Measurements from ENCODE around the gene HDC.

Gene HDC

DNA sequence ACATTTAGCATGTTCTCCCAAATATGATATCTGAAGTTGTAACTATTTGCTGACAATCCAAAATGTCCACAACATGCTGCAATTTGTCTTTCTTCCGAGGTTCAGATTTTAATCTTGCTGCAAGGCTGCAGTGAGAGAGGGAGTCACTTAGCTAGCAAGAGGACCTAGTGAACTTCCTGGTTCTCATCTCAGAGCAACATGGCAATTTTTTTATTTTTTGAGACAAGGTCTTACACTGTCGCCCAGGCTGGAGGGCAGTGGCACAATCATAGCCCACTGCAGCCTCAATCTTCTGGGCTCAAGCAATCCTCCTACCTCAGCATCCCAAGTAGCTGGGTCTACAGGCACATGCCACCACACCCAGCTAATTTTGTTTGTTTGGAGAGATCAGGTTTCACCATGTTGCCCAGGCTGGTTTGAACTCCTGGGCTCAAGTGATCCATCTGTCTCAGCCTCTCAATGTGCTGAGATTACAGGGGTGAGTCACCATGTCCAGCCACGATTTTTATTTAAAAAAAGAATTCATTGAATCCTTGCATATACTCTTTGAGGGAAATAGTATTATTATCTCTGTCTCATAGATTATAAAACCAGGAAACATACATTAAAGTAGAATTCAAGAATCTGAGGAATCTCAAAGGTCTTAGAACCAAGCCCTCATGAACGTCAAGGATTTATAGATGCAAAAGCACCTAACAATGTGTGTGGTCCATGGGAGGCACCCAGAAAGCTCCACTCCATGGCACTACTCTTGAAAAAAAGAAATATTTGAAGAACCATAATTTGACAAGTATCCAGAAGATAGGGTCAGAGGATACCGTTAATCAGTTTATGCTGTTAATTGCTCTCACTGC, 9.1 kb downstream of the HDC start:
- no peak for DNase-seq (ENCODE audit: low read depth in 3 of 3, low spot score in 1 of 3)

DNA sequence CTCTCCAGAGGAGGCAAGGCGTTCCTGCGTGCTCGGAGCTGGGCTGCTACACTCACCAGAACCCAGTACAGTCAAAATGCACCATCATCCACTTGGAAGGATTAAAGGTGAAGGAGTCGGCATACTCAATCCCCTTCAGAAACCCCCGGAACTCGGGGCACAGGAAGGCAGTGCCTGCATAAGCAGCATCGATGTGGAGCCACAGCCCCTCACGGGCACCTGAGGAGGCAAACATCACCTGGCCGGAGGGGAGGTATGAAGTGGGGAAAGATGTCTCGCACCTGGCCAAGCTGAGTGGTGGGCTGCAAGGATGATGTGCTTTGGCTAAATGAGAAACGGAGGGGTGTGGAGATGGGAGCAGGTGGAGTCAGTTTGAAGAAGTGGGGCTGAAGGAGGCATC, 13.0 kb downstream of the HDC start:
- DNase-seq (ENCODE audit: low read depth in 3 of 3, low spot score in 1 of 3) = no peak

DNA sequence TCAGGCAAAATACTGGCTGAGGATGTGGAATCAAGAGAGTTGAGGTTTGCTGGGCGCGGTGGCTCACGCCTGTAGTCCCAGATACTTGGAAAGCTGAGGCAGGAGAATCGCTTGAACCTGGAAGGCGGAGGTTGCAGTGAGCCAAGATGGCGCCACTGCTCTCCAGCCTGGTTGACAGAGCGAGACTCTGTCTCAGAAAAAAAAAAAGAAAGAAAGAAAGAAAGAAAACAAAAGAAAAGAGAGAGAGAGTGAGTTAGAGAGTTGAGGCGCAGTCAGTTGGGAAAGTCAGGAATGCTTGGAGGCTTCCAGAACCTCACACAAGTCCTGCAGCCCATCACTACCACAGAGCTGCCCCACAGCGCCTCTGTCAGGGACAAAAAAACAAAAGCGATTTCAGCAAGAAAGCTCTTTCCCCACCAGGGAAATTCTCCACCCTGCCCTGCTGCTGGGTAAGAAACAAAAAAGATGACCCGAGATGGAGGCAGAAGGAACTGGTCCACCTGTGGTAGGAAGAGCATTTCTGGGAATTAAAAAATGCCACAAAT, 13.8 kb downstream of the HDC start:
- DNase-seq (ENCODE audit: low read depth in 3 of 3, low spot score in 1 of 3) = no peak

DNA sequence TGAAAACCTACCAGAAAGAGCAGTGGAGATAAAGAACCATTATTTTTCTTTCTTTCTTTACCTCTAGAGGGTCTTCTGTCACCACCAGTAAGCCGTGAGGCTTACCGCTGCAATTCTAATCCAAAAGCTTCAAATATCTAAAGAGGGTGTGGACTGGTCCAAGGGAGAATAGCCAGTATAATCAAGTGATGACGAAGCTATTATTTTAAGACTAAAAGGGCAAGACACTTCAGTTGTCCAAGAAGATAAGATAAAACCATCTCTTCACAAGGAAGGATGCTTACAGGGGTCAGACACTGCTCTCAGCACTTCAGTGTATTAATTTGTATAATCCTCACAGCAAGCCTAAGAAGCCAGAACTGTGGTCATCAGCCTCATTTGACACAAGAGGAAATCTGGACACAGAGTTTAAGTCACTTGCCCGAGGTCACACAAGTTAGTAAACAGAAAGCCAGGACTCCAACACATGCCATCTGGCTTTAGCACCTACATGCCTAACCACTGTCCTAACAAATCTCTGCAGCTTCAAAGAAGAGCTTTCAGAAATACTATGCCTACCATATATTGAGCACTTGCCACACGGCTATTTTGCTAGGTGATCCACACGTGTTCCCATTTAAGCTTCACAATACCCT, 14.6 kb downstream of the HDC start:
- no peak for DNase-seq (ENCODE audit: low read depth in 3 of 3, low spot score in 1 of 3)

DNA sequence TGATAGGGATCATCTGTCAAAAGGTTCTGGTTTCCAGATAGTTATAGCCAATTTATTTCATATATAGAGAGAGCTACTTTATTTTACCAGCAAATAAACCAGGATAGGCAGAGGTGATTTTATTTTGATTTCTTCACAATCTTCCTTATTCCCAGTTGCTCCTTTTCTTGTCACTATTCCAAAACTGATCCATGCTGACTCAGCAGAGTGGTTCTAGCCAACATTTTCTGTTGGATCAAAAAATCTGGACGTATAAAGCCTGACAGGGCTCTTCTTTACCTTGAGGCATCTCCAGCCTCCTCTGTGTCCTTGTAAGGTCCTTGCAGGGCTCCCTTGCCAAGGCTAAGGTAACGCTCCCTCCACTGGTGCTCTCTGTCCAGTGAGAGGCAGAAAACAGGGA, 15.8 kb downstream of the HDC start:
- no peak for DNase-seq (ENCODE audit: low read depth in 3 of 3, low spot score in 1 of 3)

DNA sequence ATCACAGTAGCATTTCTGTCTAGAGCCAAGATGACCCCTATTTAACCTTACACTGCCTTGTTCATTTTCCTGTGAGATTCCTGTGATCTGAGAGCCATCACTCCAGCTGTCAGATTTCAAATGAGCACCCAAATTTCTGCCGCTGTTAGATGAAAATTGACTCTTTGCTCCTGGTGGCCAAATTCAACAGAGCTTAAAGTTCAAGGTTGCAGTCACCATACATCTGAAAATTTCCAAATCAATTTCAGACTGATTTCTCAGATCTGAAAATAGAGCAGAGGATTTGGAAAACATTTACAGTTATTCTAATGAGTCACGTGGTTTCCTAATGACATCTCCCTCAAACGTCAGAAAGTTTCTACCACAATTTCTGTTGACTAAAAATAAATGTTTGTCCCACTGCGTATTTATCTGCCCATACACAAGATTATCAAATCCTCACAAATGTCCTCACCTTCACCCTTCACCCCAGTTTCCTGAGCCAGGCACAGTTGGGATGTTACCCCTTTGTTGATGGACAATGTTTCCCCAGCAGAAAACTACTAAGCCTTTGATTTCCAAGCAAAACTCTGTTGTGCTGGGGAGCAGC, 16.4 kb downstream of the HDC start:
- no peak for DNase-seq (ENCODE audit: low read depth in 3 of 3, low spot score in 1 of 3)

DNA sequence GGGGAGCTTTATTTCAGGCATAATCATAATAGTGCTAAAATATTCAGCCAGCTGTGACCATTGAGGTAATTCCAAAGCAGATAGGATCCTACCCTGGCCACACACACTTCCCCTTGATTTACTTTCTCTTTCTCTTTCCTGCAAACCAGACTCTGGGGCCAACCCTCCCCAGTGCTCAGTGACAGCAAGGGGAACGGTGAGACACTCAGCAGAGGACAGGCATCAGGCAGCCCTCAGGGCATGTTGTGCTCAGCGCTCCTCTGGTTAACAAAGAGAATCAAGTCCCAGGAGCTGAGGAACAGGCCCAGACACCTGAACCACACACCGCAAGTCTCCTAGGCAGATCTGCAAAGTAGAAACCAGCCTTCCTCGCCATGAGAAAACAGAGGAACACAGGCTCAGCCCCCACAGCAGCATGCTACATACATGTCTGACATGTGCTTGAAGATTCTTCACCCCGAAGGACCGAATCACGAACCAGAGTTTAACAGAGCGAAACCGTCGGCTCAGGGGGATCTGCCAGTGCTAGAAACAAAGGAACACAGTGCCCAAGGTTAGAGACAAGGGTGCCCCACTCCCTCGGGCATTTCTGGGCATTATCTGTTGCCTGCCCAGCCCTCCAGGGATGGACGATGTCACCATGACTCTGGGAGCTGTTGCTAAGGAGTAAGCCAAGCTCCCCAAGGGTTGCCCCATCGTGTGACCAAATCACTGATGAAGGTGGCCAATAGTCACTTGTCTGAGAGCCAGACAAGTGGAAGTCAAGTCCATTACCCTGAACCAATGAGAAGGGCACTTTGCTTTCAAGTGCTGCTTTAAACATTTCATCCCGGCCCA, 17.5 kb downstream of the HDC start:
- peak in 1 of 3 donors; percentile 11 for DNase-seq (ENCODE audit: low read depth in 3 of 3, low spot score in 1 of 3)

DNA sequence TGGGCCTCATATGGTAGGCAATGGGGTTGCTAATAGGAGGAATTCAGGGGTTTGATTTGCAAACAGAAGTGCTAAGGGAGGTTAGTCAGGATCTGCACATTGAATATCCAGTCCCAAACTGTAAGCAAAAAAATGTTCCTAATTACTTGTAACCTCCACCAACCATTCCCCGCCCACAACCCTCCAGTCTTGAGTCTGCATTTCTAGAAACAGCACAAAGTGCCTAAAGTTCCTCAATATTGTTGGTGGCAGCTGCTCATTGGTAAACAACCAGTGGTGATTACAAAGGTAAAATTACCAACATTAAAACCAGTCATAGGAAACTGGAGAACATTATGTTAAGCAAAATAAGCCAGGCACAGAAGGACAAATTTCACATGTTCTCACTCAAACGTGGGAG, 18.9 kb downstream of the HDC start:
- no peak for DNase-seq (ENCODE audit: low read depth in 3 of 3, low spot score in 1 of 3)

DNA sequence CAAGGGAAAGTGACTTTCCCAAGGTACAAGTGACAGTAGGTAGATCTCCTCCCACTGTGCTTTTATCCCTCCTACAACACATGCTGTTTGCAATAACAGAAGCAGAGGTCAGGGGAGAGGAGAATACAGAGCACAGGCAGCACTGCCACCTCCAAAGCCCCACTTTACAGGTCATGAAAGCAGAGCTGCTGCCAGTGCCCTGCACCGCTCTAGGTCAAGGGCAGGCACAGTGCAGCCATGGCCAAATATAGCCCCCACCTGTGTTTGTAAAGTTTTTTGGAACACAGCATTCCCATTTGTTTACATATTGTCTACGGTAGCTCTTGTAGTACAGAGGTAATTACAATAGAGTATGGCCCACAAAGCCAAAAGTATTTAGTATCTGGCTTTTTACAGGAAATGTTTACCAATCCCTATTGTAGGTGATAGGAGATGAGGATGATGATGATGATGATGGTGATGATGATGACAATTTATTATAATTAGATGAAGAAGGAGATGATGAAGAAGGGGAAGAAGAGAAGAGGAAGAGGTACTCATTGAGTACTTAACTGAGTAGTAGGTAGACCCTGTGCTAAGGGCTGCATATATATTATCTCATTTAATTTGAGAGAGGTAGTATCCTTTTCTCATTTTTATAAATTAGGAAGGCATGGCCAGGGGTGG, 20.4 kb downstream of the HDC start:
- no peak for DNase-seq (ENCODE audit: low read depth in 3 of 3, low spot score in 1 of 3)

DNA sequence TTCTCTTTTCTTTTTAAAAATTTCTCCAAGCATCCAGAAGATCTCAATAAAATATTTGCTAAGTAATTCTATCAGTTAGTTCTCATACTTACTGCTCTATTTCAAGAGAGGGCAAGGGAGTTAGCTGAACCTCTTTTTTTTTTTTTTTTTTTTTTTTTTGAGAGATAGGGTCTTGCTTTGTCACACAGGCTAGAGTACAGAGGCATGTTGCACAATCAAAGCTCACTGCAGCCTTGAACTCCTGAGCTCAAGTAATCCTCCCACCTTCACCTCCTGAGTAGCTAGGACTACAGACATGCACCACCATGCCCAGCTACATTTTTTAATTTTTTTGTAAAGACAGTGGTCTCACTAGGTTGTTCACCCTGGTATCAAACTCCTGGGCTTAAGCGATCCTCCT, 21.4 kb downstream of the HDC start:
- no peak for DNase-seq (ENCODE audit: low read depth in 3 of 3, low spot score in 1 of 3)

DNA sequence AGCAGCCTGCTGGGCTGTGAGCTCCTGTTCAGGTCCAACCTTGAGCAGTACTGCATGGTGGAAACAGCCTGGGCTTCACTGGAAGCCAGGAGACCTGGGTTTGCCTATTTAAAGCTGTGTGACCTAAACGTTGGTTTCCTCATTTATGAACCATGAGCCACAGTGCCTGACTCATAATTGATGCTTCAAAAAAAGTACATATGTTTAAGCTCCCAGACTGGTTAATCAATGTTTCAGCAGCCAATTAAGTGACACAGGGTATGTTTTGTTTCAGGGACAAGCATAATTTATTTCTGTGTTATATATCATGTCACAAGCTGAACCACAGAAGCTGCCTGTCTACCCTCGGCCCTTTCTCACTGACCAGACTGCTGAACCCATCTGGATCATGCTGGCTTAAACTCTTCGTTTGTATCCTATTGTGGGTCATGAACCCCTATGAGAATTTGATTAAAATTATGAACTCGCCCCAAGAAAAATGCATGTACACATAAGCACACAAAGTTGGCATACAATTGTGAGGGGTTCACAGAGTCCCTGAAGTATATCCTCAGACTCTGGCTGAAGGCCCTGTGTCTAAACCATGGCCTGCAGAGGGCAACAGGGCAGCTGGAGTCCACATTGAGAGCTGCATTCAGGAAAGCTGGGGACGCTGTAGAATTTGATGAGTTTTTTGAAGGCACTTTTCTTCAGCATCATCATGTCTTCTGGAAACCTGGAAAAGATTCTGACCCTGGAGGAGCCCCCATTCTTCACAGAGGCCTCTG, 23.7 kb downstream of the HDC start:
- no peak for DNase-seq (ENCODE audit: low read depth in 3 of 3, low spot score in 1 of 3)

DNA sequence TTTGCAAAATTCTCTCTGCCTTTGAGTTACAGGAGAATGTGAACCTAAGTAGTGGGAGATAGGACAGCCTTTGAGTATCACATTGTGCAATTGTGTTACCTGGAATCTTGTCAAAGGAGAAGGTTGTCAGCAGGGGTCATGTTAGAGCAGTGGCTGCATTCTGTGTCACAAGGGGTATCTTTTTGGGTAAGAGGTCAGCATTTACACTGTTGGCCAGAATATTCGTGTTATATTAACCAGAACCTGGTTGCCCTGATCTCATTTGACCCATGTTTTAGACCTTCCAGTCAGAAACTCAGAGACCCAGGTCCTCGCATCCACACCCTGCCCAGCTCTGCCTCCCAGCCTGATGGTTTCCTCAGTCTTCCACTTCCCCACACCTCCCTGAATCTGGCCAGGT, 27.3 kb downstream of the HDC start:
- DNase-seq (ENCODE audit: low read depth in 3 of 3, low spot score in 1 of 3) = no peak

DNA sequence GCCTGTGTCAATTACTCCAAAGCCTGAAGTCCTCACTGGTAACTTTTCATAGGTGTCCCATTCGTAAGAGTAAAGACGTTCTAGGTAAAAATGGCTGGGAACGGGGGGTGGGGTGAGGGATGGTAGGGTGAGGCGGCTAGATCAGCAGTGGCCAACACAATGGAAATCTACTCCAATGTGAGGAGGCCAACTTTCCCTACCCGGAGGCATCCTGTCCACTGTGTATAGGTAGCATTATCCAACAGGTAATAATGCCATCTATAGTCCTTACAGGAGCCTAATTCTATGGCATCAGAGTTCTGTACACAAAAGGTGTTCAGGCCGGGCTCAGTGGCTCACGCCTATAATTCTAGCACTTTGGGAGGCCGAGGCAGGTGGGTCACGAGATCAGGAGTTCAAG, 29.1 kb downstream of the HDC start:
- no peak for DNase-seq (ENCODE audit: low read depth in 3 of 3, low spot score in 1 of 3)

DNA sequence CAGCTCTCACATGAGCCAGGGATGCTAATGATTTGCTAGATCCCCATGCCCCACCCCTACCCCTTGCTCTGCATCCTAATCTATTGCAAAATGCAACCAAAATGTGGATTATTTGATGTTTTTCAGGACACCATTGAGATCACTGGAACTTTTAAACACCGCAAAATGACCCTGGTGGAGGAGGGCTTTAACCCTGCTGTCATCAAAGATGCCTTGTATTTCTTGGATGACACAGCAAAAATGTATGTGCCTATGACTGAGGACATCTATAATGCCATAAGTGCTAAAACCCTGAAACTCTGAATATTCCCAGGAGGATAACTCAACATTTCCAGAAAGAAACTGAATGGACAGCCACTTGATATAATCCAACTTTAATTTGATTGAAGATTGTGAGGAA, 29.7 kb downstream of the HDC start:
- no peak for DNase-seq (ENCODE audit: low read depth in 3 of 3, low spot score in 1 of 3)

DNA sequence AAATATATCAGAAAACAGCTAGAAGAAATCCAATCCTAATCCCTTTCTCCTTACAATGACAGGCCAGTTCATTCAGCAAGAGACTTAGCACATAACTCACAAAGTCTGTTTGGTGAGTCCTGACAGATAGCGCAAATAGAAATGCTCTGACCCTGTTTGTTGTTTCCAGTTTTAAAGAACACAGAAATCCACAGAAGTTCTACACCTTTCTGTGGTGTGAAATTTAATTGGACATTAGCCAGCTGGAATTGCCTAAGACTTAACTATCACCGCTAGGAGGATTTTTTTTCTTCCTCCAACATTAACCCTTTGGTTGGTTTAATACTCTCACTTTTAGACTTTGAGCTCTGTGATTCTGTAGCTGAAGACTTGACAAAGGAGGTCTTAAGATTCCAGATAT, 30.8 kb downstream of the HDC start:
- DNase-seq (ENCODE audit: low read depth in 3 of 3, low spot score in 1 of 3) = no peak

DNA sequence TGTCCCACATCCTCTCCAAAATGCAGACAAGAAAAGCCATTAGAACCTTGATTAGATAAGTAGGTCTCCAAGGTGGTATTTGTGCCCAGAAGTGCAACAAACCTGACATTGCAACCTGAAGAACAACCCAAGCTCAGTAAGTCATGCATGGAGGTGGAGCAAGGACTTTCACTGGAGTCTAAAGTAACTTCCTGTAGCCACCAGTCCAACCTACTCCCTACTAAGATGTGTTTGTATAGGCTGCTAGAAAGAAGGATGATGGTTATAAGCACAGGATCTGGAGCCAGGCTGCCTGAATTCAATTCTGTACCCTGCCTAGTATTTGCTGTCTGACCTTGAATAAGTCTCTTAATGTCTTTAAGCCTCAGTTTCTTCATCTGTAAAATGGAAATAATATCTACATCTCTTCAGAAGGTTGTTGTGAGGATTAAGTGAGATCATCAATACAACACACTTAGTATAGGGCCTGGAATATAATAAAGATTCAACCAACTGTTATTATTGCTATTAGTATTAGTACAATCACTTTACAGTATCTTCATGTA, 32.3 kb downstream of the HDC start:
- DNase-seq (ENCODE audit: low read depth in 3 of 3, low spot score in 1 of 3) = no peak

DNA sequence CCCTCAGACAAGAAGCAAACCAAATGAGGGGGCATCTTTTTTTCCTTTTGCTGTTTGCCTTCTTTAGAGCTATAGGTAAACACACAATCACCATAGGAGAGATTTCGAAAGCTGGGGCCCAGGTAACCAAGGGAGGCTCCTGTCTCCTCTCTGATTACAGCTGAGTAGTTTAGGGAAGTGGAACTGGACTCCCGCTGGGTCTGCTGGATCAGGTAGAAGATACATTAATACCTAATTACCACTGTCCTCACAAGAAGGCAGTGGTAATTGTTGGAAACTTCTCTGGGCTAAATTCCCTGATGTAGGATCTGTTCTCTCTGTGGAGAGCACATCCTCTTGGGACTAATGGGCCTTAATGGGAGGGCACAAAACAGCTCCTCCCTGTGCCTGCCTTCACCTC, 32.7 kb downstream of the HDC start:
- DNase-seq (ENCODE audit: low read depth in 3 of 3, low spot score in 1 of 3) = no peak

DNA sequence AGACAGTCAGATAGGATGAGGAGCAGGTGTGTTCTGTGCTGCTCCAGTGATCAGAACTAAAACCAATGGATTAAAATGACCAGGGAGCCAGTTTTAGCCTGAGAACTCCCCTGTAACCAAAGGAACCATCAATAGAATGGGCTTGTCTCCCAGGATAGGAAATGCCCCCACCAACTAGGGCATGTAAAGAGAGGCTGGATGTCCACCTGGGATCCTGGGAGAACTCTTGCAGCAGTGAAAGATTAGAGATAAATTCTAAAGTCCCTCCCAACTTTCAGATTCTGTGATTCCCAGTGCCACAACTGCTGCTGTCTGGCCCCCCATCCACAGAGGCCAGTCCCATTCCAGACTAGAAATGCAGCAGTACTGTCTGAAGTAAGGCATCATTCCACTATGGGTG, 33.8 kb downstream of the HDC start:
- DNase-seq (ENCODE audit: low read depth in 3 of 3, low spot score in 1 of 3) = no peak

DNA sequence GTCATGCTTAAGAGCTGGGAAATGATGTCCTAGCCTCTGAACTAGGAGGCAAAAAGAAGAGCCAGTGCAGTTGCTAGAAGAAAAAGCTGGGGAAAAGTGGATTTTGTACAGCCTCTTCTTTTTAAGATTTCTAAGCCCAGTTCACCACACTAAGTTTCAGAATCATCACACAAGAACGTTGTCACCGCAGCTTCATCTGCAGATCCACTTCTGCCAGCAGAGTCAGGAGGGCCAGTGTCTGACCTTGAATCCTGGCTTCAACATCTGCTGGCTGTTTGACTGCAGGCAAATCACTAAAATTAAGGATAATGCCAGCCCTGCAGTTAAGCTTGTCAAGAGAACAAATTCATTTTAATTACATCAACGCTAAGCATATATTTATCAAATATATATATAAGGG, 36.2 kb downstream of the HDC start:
- DNase-seq (ENCODE audit: low read depth in 3 of 3, low spot score in 1 of 3) = no peak

DNA sequence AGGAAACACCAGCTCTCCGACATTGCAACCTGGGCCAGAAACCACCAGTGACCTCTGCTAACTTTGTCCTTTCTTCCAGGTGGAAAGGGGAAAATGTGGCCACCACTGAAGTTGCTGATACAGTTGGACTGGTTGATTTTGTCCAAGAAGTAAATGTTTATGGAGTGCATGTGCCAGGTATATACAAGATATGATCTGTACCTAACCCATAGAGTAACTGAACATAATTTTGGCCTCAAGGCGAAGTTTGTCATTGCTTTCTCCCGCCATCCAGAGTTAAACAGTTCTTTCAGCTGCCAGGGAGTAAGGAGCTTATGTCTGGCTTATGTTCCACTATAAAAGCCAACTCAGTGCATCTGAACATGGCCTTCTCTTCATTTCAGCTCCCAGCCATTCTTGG, 36.7 kb downstream of the HDC start:
- no peak for DNase-seq (ENCODE audit: low read depth in 3 of 3, low spot score in 1 of 3)
